DMS153 (cell line): Measurements from ENCODE around the gene CPA1.
"Not testable (repeated sequence)": the region's sequence is repeated elsewhere in the genome, so short reads cannot be mapped to it uniquely, and the experiment has no call there.

Experiments used
- DNase-seq: peaks from one replicate; lab custom pipeline; 2025; lab: John Stamatoyannopoulos, UW

The CPA1 gene

GRCh38 chr7:130372402-130373165 lies 7.7 kb upstream of the CPA1 start:
- DNase-seq = no peak

DNA sequence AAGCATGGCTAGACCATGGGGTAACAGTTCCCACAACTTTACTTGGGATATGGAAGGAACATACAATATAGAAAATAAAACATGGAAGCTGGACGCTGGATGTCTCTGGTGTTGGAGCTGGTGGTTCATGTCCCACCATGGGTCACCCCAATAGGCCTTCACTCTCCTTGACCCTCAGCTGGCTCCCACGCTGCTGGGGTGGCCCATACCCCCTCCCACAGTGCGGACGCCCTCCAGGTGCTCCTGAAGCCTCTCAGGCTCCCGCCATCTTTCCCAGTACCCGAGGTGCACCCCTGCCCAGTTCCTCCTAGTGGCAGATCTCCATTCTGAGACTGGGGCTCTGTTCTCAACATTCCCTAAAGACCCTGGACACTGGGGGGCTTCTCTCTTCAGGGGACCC lies 5.8 kb upstream of the CPA1 start:
- no peak for DNase-seq

GRCh38 chr7:130376461-130376860 lies 3.8 kb upstream of the CPA1 start:
- DNase-seq = not testable (repeated sequence)

GRCh38 chr7:130377178-130377577 lies 3.1 kb upstream of the CPA1 start:
- no peak for DNase-seq

- no peak for DNase-seq
Measured at GRCh38 chr7:130379019-130379418, 1.3 kb upstream of the CPA1 start.

GRCh38 chr7:130379532-130379920 lies 768 bp upstream of the CPA1 start:
- no peak for DNase-seq

GRCh38 chr7:130380861-130381455 lies 664 bp downstream of the CPA1 start:
- DNase-seq = no peak

- DNase-seq = no peak
Measured at GRCh38 chr7:130381468-130382312, 1.4 kb downstream of the CPA1 start.

- no peak for DNase-seq
Measured at GRCh38 chr7:130383187-130383980, 3.1 kb downstream of the CPA1 start.

- DNase-seq = no peak
Measured at GRCh38 chr7:130384371-130384801, 4.1 kb downstream of the CPA1 start.

DNA sequence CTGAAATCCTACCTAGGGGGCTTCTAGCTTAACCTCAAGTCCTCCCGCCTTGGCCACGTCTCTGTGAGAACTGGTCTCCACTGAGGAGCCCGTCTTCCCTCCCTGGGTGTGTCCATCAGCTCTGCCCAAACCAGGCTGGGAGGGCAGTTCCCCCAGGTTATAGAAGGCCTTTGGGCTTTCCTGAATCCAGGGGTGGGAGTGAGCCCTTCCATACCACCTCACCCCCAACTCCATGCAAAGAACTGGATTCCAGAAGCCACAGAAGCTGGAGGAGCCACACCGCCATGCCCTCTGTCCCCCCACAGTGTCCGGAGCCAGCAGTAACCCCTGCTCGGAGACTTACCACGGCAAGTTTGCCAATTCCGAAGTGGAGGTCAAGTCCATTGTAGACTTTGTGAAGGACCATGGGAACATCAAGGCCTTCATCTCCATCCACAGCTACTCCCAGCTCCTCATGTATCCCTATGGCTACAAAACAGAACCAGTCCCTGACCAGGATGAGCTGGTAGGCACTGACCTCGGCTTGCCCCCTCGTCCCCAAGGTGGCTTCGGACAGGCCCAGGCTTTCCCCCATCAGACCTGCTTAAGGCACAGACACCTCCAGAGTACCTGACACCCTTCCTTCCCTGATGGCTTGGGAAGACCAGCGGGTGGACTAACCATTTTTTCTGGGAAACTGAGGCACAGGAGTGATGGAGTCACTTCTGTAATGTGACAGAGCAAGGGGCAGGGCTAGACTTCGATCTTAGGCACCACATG lies 4.7 kb downstream of the CPA1 start:
- DNase-seq = no peak

DNA sequence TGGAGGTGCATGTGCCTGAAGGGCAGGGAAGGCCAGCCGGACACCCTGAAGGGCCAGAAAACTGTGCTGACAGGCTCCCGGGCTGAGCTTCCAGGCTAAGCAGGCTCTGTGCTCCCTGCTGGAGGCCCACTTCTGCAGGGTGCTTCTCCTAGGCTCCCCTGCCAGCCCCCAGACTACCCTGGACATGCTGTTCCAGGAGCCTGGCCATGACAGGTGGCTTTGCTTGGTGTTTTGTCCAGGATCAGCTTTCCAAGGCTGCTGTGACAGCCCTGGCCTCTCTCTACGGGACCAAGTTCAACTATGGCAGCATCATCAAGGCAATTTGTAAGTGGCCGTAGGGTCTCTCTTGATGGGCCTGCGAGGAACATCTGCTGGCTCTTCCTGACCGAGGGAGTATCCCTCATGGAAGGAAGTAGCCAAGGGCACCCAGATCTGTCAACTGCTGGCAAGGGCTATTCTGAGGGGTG lies 5.3 kb downstream of the CPA1 start:
- no peak for DNase-seq

DNA sequence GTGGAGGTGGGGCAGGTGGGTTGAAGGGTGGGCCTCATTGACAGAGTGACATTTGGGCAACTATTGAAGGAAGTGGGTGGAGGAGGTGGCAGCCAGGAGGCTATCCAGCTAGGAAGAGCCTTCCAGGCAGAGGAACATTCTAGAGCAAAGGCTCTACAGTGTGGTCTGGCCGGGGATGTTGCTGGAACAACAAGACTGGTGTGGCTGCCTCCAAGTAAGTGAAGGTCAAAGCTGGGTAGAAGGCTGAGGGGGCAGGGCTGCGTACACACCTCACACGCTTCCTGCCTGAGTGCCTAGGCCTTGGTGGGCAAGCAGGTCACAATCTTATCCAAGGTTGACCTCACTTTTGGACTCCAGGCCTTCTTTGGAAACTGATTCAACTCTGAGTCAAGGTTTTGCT lies 6.6 kb downstream of the CPA1 start:
- no peak for DNase-seq

- no peak for DNase-seq
Measured at GRCh38 chr7:130387306-130387627, 7.0 kb downstream of the CPA1 start.

GRCh38 chr7:130387628-130388403 lies 7.5 kb downstream of the CPA1 start:
- DNase-seq = no peak

DNA sequence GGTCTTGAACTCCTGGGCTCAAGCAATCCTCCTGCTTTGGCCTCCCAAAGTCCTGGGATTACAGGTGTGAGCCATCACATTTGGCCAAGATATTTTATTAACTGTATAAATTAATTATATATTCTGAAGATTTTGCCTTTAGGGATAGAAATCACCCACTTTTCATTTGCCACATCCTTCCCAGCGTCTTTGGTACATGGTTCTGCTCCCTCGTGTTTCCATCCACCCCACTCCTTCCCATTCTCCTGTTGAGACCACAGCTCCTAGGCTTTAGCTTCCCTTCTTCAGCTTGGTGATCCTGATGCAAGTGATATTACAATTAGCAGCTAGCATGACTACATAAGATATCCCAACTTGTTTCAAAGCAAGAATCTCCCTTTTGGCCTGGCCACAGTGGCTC lies 8.4 kb downstream of the CPA1 start:
- no peak for DNase-seq

- DNase-seq = no peak
Measured at GRCh38 chr7:130390486-130390885, 10.2 kb downstream of the CPA1 start.

DNA sequence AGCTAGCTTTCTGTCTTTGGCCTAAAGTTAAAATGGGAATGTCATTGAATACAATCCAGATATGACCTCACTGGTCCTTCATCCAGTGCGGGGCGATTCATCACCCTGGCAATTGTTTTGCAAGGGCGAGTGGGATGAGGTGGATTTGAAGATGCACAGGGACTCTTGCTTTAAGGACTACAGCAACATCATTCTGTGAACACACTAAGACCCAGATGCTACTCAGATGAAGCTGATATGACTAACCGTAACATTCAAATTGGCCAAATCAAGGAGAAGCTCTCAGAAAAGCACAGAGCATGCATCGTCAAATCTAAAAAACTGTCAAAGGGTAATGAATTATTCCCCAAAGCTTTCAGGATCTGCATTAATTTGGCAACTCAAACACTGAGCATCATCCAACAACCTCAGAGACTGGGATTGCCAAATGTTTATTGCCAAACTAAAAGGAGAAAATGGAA lies 12.8 kb downstream of the CPA1 start:
- no peak for DNase-seq

DNA sequence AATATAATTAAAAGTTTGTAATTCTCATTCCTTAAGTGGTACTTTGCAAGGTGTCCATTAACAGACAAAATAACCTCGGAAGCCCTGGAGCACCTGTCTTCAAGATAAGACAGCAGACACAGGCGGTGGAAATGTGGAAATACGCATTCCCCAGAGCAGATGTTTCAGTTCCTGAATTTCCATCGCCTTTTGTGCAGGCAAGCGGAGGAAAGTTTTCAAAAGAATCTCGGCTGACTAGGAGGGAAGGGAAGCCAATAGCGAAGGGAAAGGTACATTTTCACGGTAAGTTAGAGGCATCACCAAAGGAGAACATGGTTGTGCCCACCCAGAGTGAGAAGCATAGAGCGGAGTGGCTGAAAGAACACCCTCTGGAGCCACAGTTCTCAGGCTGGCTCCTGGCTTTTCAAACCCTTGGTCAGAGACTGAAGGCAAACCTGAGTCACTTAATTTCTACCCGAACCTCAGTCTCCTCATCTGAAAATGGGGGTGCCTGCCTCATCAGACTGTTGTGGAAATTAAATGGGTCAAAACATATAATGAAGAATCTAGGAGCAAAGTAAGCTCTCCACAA lies 13.6 kb downstream of the CPA1 start:
- no peak for DNase-seq
